HG02943 (cell line): ENCODE results near the gene PRR36.

ENCODE experiments used
- ATAC-seq: cut with Tn5 transposase; IDR thresholded peaks from one replicate; pipeline ENCODE4 v1.9.1; 2021; ENCODE audit warnings: mild to moderate bottlenecking, low read depth, moderate library complexity; ENCODE audit not compliant: unreplicated experiment

PRR36 gene

GRCh38 chr19:7823686-7824301, 50.4 kb downstream of the PRR36 start:
- ATAC-seq = no peak

- ATAC-seq = no peak
Measured at GRCh38 chr19:7822910-7823515, 51.2 kb downstream of the PRR36 start.

GRCh38 chr19:7820588-7820987, 53.6 kb downstream of the PRR36 start:
- no peak for ATAC-seq

DNA sequence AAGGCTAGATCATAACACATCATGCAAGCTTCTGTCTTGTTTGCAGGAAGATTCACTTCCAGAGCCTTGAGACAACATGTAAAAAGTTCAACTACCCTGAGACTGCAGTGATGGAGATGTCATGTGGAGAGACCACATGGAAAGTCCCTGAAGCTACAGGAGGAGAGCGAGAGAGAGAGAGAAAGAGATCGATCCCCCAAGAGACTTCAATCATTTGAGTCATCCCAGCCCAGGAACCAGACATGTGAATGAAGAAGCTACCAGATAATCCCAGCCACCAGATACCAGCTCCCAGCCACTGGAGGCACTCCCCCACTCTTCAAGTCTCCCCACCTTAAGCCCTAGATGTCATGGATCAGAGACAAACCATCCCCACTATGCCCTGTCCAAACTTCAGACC, 54.9 kb downstream of the PRR36 start:
- ATAC-seq = no peak

GRCh38 chr19:7818806-7819205, 55.4 kb downstream of the PRR36 start:
- no peak for ATAC-seq
